Thoracic aorta (tissue), 2 donors: ENCODE measurements around the gene RADIL. TPM values are rescaled to one million over a fixed set of nuclear protein-coding genes. Genes with fewer than 3 reads are reported as not detected.

Experiments used
- ATAC-seq: fragments of 150-250 bp; one replicate; pipeline ENCODE4 v1.8.0; 2017; ENCODE audit warnings: low read depth; ENCODE audit not compliant: insufficient number of reproducible peaks, low FRiP score
- DNase-seq: peaks from one replicate; pipeline ENCODE4 v3.0.0-alpha.2; 2020; ENCODE audit warnings: low spot score
- H3K27ac ChIP-seq, 2 donors: fragments of 200-600 bp; sonication (generic); 1 replicate in 1 of 2; 2 replicates in 1 of 2; pipeline ENCODE4 v1.5.1; 2016; ENCODE audit warnings: mild to moderate bottlenecking in 2 of 2, moderate library complexity in 2 of 2
- H3K27me3 ChIP-seq: fragments of 200-600 bp; sonication (generic); replicated peaks from 2 replicates; pipeline ENCODE4 v1.6.0; 2016; ENCODE audit warnings: mild to moderate bottlenecking; ENCODE audit not compliant: insufficient read depth
- H3K36me3 ChIP-seq: fragments of 200-600 bp; sonication (generic); one replicate; pipeline ENCODE4 v1.5.1; 2016
- H3K4me1 ChIP-seq, 2 donors: fragments of 200-600 bp; sonication (generic); 1 replicate in 1 of 2; 2 replicates in 1 of 2; pipeline versions ENCODE4 v1.5.1 to v1.6.0; 2016; ENCODE audit warnings: low read depth in 2 of 2, mild to moderate bottlenecking in 1 of 2; ENCODE audit not compliant: control insufficient read depth in 1 of 2
- H3K4me3 ChIP-seq: fragments of 200-600 bp; sonication (generic); 2 replicates; pipeline ENCODE4 v1.5.1; 2016; ENCODE audit warnings: mild to moderate bottlenecking
- H3K9me3 ChIP-seq: fragments of 200-600 bp; sonication (generic); 2 replicates; pipeline ENCODE4 v1.5.1; 2016
- total RNA-seq, 2 donors: library from RNA; depleted of rRNA; stranded (reverse); fragments of >200 nt; gene quantifications; one replicate each; pipeline versions ENCODE4 v1.1.0 to v1.2.3, GENCODE V29; 2016
- TF ChIP-seq, protein P1 (sequence below): fragments of 200-600 bp; sonication (generic); IDR thresholded peaks from one replicate; pipeline ENCODE4 v1.5.1; 2019; ENCODE audit warnings: antibody characterized with exemption

Gene RADIL
- total RNA-seq, 2 donors from 2014 or later: 6.7 to 14.4 TPM

DNA sequence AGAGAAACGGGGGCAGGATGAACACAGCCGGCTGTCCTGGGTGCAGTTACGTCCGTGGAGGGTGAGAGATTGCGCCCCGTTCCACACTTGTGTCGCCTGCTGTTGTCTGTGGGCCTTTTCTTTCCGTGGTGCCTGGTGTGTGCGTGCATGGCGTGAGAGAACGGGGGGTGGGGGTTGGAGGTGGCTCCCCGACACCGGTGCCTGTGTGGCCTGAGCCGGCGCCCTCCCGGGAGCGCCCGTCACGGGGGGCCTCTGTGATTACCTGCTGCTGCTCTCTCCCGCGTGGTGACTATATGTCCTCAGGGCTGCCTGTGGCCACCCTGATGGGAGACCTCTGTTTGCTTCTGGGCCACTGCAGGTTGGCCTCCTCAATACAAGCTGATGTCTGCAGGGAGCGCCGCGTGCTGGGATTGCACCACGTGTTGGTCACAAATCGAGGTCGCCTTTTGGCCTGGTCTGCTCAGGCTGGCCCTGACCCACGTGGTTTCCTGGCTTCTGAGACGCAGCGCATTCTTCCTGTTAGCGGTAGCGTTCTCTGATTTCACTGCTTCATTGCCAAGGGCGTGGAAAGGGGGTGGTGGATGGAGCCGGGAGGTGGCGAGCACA lies 119.0 kb downstream of the RADIL start:
- ATAC-seq: no peak
- no peak for DNase-seq
- Histone ChIP-seq H3K4me3 (no peak overlapping the region), H3K36me3 (peaks cover 55% of the 10 kb centered on the region), H3K4me1 (no peaks in the 10 kb centered on the region), H3K9me3 (no peaks in the 10 kb centered on the region), H3K27me3 (no peaks in the 10 kb centered on the region), H3K27ac (no peak overlapping the region)
- TF ChIP-seq, protein P1, sequence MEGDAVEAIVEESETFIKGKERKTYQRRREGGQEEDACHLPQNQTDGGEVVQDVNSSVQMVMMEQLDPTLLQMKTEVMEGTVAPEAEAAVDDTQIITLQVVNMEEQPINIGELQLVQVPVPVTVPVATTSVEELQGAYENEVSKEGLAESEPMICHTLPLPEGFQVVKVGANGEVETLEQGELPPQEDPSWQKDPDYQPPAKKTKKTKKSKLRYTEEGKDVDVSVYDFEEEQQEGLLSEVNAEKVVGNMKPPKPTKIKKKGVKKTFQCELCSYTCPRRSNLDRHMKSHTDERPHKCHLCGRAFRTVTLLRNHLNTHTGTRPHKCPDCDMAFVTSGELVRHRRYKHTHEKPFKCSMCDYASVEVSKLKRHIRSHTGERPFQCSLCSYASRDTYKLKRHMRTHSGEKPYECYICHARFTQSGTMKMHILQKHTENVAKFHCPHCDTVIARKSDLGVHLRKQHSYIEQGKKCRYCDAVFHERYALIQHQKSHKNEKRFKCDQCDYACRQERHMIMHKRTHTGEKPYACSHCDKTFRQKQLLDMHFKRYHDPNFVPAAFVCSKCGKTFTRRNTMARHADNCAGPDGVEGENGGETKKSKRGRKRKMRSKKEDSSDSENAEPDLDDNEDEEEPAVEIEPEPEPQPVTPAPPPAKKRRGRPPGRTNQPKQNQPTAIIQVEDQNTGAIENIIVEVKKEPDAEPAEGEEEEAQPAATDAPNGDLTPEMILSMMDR: no peak

DNA sequence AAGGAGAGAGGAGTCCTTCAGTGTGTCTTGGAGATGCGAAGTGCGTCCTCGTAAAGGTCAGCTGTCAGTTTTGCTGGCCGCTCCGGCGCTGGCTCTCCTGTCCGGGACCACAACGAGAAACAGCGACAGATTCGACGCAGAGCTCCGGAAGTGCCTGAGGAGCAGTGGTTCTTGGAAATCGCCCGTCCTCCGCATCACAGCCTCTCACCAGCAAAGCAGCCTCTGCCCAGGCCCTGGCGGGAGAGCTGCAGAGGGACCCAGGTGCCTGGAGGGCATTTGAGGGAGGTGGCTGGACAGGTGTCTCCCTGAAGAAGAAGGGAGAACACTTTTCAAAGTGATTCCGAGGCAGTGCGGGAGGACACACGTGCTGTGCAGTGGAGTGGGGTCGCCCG lies 119.7 kb downstream of the RADIL start:
- no peak overlapping the region for H3K27ac ChIP-seq
- no peaks in the 10 kb centered on the region for H3K4me1 ChIP-seq
- no peaks in the 10 kb centered on the region for H3K9me3 ChIP-seq
- ATAC-seq: no peak
- TF ChIP-seq, protein P1: no peak
- H3K4me3 ChIP-seq: no peak overlapping the region
- no peaks in the 10 kb centered on the region for H3K27me3 ChIP-seq
- no peak for DNase-seq
- peaks cover 62% of the 10 kb centered on the region for H3K36me3 ChIP-seq

DNA sequence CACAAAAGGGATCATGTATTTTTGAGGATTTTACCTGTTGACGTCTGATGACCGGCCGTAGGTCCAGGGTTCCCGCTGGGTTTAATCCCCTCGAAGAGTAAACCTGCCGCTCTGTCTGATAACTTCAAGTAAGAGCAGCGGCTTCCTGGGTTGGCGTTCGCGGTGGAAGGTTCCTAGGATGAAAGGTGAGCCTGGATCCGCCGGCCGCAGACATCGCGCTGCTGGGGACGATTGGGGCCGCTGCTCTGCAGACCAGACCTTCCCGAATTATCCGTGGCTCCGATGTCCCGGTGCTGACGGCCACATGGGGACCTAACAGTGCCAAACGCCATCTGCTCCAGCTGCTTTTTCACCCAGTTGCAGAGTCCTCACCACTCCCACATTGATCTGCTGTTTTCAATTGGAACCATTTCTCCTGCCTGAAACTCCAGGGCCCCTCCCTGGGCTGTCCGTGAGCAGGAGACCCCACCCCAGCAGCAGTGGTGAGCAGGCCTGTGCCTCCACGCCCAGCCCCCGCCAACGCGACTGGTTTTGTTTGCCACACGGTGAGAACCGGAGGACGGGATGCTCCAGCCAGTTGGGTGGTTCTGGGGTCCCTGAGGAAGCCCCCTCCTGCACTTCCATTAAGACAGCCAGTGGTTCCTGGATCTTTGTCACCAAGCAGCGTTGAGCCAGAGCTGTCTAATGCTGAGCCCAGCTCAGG lies 120.3 kb downstream of the RADIL start:
- DNase-seq: no peak
- Histone ChIP-seq H3K27me3 (no peaks in the 10 kb centered on the region), H3K4me1 (no peaks in the 10 kb centered on the region), H3K36me3 (peaks cover 66% of the 10 kb centered on the region), H3K9me3 (no peaks in the 10 kb centered on the region), H3K4me3 (no peak overlapping the region), H3K27ac (no peak overlapping the region)
- no peak for ATAC-seq
- TF ChIP-seq, protein P1: no peak

DNA sequence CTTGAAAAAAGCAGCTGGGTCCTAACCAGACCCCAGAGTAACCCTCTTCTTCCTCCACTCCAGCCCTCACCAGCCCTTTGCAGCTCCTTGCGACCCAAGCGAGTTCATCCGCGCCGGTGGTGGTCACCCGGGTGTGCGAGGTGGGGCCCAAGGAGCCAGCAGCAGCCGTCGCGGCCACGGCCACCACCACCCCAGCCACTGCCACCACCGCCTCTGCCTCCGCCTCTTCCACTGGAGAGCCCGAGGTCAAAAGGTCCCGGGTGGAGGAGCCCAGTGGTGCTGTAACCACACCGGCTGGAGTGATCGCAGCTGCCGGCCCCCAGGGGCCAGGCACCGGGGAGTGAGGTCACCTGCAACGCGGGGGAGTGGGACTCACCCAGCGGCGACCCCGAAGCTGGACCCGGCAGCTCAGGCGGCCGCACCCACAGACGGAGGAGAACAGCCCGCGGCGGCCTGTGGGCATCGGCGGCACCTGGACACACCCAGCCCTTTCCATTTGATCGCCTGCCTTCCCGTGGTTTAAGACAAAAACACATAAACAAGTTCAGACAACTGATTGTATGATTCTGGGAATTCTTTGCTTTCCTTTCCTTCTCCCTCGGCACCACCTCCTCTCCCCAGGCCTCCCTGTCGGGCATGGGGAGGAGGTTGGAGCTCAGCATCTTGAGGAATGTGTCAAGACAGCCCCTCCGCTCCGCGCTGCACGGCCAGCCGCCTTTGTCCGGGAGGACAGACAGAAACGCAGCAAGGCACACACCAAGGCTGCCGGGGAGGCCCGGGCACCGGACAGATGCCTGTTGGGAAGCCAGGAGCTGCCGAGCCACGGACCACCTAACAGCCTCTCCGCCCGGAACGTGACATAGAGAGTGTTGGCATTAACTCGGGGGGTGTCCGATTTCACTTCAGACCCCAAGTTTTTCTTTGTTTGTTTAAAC lies 121.1 kb downstream of the RADIL start:
- TF ChIP-seq, protein P1: no peak
- DNase-seq (no peak), ATAC-seq (no peak)
- Histone ChIP-seq H3K4me3 (no peak overlapping the region), H3K36me3 (peaks cover 73% of the 10 kb centered on the region), H3K27ac (no peak overlapping the region), H3K27me3 (no peaks in the 10 kb centered on the region), H3K4me1 (no peaks in the 10 kb centered on the region), H3K9me3 (no peaks in the 10 kb centered on the region)

GRCh38 chr7:4760952-4761351 lies 122.6 kb downstream of the RADIL start:
- Histone ChIP-seq H3K9me3 (no peaks in the 10 kb centered on the region), H3K4me3 (no peak overlapping the region), H3K36me3 (peaks cover 87% of the 10 kb centered on the region), H3K27ac (no peak overlapping the region), H3K27me3 (no peaks in the 10 kb centered on the region), H3K4me1 (no peaks in the 10 kb centered on the region)
- no peak for DNase-seq
- ATAC-seq: no peak
- TF ChIP-seq, protein P1: no peak
